ENCODE measurements around the gene MEF2B.

GRCh38 chr19:19133985-19134384, 36.1 kb downstream of the MEF2B start:
- TF ChIP-seq EZH2 (IDR thresholded peaks at IDR 0.05; ENCODE audit: low read length, missing control alignments) (no peak), CTCF (conservative IDR thresholded peaks at IDR 0.05 in 1 of 2, IDR thresholded peaks at IDR 0.05 in 1 of 2; ENCODE audit: low read depth in 1 of 2, low read length in 2 of 2) (no peak)
